NCI-H2196 treated with DMSO at 0.1 percent for 48 hours (cell line): ENCODE data around the gene NPY1R.

Source experiments
- DNase-seq: peaks from one replicate; lab custom pipeline; 2025; ENCODE audit not compliant: unreplicated experiment; lab: John Stamatoyannopoulos, UW

NPY1R gene

GRCh38 chr4:163280703-163281519, 51.5 kb downstream of the NPY1R start:
- no peak for DNase-seq

GRCh38 chr4:163279713-163280112, 52.7 kb downstream of the NPY1R start:
- no peak for DNase-seq

- no peak for DNase-seq
These were observed 57.5 kb downstream of the NPY1R start for GRCh38 chr4:163274861-163275260.
